AG20443 (cell line): ENCODE measurements around the gene TCFL5.

ENCODE experiments used
- DNase-seq: peaks from one replicate; pipeline ENCODE4 v3.0.0; 2012; ENCODE audit warnings: low spot score, mixed read lengths

TCFL5 gene

DNA sequence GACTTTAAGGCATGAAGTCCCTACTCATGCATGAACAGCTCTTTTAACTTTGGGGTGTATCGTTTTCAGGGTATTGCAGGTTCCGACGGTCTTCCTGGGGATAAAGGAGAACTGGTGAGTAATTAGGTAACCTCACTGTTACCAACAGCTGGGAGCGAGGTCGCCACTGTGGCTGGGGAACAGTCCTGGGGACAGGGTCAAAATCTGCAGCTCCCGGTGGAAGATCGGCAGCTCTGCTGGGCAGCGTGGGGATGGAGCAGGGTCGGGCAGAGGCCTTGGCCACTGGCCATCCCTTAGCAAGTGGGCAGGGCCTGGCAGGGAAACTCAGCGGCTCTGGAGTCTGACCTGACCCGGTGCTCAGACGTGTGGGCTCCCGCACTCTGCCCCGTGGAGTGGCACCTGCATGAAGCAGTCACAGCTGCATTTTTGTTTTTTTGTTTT is 28.7 kb downstream of the TCFL5 start:
- DNase-seq = no peak

DNA sequence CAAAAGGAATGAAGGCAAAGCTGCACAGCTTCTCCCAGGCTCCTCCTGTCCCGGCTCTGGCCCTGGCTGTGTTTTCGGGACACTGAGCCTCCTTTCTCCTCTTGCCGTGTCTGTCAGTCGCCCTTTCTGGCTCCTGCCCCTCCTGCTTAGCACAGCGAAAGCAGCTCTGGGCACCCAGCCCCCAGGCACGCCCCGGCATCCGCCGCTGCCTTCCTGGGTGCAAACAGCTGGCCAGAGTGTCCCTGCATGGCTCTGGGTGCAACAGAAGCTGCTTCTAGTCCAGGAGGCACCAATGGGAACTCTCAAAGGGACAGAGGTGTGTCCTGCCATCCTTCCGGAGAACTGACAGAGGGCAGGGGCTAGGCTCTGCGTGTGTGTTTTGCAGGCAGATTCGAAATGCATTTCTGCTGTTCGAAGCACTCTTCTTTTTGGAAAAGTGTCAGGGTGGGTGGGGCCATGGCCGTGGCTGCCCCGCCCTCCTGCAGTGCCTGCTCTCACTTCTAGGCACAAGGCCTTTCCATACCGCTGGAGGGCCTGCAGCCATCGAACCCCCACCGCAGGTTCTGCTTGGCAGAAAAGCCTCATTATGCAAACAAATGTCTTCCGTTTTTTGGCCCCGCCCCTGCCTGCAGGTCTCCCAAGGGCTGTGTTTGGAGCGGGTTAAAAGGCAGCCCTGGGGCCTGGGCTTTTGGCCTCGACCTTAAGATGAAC is 29.3 kb downstream of the TCFL5 start:
- no peak for DNase-seq

DNA sequence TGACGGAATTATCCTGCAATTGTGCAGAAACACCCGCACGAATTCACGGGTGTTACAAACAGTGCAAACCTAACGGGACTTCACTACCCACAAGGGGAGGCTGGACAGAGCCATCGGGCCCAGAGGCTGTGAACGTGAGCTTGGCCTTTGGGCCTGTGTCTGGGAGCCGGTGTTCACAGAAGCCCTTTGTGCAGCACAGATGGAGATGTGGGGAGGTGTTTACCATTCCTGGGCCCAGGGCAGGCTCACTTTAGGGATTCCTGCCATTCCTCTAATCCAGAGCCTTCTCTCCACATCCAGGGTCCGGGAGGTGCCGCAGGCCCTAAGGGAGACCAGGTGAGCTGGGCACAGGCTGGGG is 29.8 kb downstream of the TCFL5 start:
- no peak for DNase-seq

DNA sequence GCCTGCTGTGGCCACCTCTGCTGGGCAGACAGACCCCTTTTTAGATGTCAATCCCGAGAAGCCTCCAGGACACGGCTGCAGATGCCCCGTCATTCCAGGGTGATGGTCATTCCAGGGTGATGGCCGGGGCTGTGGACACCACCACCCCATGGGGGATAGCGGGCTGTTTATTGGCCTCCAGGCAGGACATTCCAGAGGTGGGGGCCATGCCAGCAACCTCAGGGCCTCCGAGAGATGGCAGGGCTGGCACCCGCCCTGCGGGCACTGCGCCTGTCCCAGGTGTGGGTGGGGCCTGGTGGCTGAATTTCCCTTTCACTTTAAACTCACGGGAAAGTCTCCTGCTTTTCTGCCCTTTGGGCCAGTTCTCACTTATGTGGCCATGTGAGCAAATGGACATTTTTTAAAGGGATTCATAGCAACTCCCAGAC is 30.2 kb downstream of the TCFL5 start:
- no peak for DNase-seq

DNA sequence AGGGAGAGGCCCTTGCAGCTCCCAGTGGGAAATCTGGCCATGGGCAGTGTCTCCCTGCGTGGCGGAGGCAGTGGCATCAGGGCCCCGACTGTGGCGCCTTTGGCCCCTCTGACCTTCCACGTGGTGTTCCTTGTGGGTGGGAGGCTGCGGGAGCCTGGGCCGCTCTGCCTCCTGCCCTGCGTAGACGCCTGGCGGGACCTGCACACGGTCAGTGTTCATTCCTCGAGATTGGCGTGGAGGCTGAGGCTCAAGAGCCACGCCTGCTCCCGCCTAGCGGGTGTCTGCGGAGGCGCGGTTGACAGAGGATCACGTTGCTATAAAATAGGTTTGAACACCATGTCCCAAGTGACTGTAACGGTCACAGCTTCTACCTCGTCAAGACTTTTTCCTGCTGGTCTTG is 30.8 kb downstream of the TCFL5 start:
- DNase-seq = no peak

DNA sequence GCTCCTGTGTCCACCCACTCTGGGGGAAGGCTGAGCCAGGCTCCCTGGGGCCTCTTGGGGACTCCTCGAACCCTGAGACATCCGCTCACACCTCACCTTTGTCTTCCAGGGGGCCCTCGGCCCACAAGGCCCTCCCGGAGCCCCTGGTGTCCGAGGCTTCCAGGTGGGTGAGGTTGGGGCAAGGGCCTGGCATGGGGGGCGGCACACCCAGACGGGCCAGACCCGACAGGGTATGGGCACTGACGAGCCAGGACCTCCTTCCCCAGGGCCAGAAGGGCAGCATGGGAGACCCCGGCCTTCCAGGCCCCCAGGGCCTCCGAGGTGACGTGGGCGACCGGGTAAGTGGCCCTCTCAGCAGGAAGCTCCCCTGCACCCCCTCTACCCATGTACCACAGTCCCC is 31.4 kb downstream of the TCFL5 start:
- no peak for DNase-seq

GRCh38 chr20:62829231-62830230 is 32.1 kb downstream of the TCFL5 start:
- no peak for DNase-seq

GRCh38 chr20:62828511-62829230 is 33.0 kb downstream of the TCFL5 start:
- DNase-seq = no peak

- DNase-seq = no peak
Observed at GRCh38 chr20:62828051-62828450, 33.6 kb downstream of the TCFL5 start.

- no peak for DNase-seq
Observed at GRCh38 chr20:62827311-62828038, 34.1 kb downstream of the TCFL5 start.

- no peak for DNase-seq
Observed at GRCh38 chr20:62826646-62827310, 34.8 kb downstream of the TCFL5 start.

DNA sequence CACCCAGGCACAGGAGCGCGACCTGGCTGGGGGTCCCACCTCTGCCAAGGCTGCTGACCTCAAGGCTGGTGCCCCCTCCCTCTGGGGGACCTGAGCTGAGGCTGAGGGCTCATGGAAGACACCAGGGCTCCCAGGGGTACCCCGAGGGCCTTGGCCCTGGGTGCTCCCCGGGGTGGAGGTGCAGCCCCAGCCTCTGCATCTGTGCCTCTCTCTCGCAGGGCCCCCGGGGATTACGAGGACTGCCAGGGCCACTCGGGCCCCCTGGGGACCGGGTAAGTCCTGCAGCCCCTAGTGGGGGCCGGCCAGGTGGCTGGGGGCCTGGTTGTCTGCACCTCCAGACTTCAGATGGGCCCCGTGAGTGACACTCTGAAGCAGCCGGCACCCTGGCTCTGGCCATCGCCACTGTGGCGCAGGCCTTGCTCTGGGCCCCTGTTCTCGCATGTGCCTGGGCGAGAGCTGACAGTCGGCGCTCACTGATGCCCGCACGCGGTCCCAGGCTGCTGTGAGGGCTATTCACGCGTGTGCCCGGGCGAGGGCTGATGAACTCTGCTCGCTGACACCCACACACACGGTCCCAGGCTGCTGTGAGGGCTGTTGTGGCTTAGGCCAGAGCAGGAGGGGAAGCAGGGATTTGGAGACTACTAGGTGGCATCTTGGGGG is 35.5 kb downstream of the TCFL5 start:
- DNase-seq = no peak

DNA sequence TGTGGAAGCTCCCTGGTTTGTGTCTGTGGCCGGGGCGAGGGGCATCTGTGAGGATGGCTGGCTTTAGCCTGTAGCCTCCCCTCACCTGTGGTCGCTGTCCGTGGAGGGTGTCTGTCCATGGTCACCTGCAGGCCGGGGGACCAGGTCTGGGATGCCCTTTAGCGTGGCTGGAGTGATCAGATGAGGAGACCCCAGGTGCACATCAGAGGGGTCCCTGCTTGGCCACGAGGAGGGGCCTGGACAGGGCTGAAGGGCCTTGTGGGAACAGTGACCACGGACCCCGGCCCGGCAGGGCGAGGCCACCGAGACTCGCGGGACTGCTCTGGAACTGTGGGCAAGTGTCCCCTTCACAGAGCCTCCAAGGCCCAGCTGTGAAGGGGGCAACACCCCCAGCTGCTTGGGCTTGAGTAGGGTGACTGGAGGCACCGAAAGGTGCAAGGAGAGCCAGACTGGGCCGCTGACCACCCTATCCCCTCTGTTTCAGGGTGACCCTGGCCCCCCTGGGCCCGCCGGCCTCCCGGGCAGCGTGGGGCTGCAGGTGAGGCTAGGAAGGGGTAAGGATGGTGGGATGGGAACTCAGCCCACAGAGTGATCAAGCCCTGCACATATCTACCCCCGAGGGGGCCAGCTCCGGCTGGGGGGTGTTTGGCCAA is 36.2 kb downstream of the TCFL5 start:
- no peak for DNase-seq

GRCh38 chr20:62824476-62825332 is 36.9 kb downstream of the TCFL5 start:
- no peak for DNase-seq

DNA sequence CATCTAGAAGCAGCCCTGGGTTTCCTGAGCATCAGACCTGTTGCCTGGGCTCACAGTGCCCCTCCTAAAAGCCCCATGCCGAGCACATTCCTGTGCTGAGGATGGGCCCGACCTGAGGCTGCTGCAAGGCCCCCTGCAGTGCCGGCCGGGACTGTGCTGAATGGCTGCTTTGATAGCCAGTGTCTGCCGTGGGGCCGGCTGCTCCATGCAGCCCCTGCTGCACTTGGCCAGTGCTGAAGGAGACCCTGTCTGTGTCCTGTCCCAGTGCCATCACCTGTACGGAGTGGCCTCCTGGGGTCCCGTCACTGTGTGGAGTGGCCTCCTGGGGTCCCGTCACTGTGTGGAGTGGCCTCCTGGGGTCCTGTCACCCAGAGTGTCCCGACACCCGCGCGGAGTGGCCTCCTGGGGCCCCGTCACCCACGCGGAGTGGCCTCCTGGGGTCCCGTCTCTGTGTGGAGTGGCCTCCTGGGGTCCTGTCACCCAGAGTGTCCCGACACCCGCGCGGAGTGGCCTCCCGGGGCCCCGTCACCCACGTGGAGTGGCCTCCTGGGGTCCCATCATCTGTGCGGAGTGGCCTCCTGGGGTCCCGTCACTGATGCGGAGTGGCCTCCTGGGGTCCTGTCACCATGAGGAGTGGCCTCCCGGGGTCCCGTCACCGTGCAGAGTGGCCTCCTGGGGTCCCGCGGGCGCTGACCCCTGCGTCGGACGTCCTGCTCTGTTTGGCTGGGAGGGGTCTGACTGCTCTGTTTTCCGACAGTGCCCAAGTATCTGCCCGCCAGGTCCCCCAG is 37.7 kb downstream of the TCFL5 start:
- no peak for DNase-seq

DNA sequence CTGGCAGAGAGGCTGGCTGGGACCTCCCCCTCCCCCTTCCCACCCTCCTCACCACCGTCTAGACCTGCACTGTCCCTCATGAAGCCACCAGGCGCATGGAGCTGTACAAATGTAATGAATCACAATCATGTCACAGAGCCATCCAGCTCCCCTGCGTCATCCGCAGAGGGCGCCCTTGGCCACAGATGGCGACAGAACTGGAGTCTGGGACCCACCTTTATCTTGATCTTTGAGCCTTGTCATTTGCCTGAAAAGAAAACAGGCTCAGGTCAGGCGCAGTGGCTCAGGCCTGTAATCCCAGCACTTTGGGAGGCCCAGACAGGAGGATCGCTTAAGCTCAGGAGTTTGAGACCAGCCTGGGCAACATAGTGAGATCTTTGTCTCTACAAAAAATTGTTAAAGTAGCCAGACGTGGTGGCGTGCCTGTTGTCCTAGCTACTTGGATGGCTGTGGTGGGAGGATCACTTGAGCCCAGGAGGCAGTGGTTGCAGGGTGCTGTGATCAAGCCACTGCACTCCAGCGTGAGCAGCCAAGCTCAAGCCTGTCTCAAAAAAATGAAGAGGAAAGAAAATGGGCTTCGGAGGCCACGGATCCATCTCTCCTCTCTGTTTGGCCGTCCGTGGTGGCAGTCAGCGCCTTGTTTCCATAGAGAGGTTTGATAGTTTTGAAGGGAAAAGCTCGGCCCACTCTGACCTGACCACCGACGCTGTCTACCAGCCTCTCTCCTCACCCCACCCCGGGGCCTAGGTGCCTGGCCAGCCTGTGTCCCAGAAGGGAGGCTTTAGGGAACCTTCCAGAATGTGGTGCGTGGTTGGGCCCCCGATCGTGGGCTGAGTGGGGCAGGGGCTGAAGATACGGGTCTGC is 38.6 kb downstream of the TCFL5 start:
- DNase-seq = no peak

GRCh38 chr20:62822239-62822787 is 39.3 kb downstream of the TCFL5 start:
- DNase-seq = no peak
